Body of pancreas (tissue), 4 donors: Measurements from ENCODE around the gene RTCB.

Source experiments
- CTCF ChIP-seq, 7 experiments: fragments of 450-650 bp in 4 of 7; fragments of 200-600 bp in 3 of 7; sonication (generic) in 3 of 7; IDR thresholded peaks; one replicate each; pipeline ENCODE4 v1.5.1; 2016 to 2019; ENCODE audit warnings: antibody characterized with exemption in 7 of 7
- POLR2A ChIP-seq, 3 donors: fragments of 450-650 bp; IDR thresholded peaks; one replicate each; pipeline ENCODE4 v1.6.1; 2016; ENCODE audit warnings: antibody characterized with exemption in 3 of 3, mild to moderate bottlenecking in 2 of 3

- TF ChIP-seq CTCF (IDR thresholded peaks at IDR 0.05) (no peak), POLR2A (IDR thresholded peaks at IDR 0.05) (no peak)
Observed at GRCh38 chr22:32341122-32341740, 70.8 kb downstream of the RTCB start.
